GM18508 (cell line): ENCODE data around the gene DNAH10.

Experiments
- ATAC-seq: cut with Tn5 transposase; IDR thresholded peaks from one replicate; pipeline ENCODE4 v1.9.1; 2021; ENCODE audit warnings: moderate number of reproducible peaks; ENCODE audit not compliant: insufficient read depth, unreplicated experiment

The DNAH10 gene

DNA sequence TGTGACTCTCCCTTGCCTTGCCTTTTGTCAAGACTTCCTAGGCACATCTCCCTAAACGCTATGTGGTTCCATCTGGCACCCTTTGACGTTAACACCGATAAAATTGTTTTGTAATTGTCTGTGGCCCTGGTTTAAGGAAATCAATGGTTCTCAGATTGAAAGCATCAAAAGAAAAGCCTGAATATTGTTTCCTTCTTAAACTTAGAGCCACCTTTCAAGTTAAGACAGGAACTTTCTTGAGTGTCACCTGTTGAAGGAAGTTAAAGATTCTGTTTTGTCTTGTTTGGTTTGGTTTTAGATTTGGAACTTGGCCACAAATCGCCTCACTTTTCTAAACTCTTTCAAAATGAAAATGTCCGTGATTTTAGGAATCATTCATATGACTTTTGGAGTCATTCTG lies 14.8 kb upstream of the DNAH10 start:
- no peak for ATAC-seq

- ATAC-seq: no peak
Observed at GRCh38 chr12:123748161-123748560, 13.9 kb upstream of the DNAH10 start.

DNA sequence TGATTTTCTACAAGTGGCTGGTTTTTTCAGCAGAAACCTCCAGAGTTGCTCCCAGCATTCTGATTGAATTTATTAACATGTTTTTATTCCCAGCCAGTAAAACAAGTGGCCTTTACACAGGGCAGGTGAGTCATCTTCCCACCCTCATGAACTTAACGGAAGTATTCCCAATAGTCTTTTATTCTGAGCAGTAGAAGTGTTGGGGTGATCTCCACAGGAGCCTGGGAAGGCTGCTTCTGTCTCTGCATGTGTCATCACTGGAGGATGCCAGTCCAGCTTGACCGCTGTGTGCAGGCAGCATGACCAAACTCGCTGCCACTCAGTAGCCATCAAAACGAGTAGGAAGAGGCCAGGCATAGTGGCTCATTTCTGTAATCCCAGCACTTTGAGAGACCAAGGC lies 13.4 kb upstream of the DNAH10 start:
- no peak for ATAC-seq

- no peak for ATAC-seq
Observed at GRCh38 chr12:123749355-123749754, 12.7 kb upstream of the DNAH10 start.

- ATAC-seq: no peak
Observed at GRCh38 chr12:123750159-123750656, 11.9 kb upstream of the DNAH10 start.

GRCh38 chr12:123752046-123752445 lies 10.1 kb upstream of the DNAH10 start:
- no peak for ATAC-seq

DNA sequence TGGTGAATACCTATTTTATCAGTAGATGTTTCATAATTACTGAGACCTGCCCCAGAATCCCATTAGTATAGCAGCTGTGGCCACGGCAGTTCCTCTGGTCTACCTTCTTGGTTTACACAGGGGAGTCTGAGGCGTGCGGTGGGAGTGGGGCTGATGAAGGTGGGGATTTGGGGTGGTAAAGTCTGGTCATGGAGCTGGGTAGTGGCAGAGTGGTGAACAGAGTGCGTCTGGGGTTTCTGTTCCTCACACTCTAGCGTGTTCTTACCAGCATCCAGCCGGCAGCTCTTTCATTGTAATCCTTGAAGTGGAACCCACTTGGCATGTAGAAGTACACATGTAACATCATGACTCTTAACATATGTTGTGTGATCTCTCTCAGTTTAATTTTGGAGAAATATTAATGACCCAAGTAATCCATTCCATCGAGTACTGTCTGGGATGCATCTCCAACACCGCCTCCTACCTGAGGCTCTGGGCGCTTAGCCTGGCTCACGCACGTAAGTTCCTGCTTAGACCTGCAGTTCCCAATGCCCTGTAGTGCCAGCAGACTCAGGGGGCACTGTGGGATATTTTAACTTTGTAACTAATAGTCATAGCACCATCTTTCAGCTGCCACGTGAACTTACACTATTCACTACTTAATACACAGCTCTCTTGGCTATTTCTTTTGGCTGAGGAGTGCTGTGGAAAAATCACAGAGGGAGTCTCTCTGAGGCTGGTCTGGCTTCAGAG lies 7.9 kb upstream of the DNAH10 start:
- no peak for ATAC-seq

GRCh38 chr12:123757561-123757960 lies 4.5 kb upstream of the DNAH10 start:
- ATAC-seq: no peak

- no peak for ATAC-seq
Observed at GRCh38 chr12:123760267-123760938, 1.7 kb upstream of the DNAH10 start.

DNA sequence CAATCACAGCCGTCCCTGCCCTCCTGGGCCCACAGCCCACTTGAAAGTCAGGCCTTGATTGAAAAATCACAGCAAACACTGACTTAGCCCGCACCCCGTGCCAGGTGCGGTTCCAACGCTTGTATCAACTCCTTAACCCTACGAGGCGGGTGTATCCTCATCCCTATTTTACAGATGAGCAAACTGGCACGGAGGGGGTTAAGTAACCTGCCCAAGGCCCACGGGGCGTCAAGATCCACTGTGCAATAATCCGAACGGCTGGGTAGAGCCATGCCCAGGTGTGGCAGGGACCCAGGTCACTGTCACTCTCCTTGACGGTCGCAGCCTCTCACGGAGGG lies 583 bp downstream of the DNAH10 start:
- ATAC-seq: no peak

DNA sequence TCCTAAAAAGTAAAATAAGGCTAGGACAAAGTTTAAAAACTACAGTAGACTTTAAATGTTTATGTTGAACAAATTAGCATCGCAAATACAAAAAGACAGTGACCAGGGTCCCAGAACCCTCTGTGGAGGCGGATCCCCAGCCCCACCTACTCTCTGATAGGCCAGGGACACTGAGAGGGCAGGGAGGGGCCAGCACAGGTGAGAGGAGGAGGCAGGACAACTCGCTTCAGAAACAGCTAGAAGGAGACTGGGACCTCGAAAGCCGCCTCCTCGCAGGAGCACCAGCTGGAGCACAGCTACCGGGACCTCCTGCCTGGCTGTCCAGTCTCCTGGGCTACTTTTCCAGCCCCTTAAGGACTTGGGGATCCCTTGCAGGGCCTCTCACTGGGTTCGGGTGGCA lies 992 bp downstream of the DNAH10 start:
- no peak for ATAC-seq

- no peak for ATAC-seq
Observed at GRCh38 chr12:123764109-123764508, 2.0 kb downstream of the DNAH10 start.

- no peak for ATAC-seq
Observed at GRCh38 chr12:123765504-123766035, 3.5 kb downstream of the DNAH10 start.

DNA sequence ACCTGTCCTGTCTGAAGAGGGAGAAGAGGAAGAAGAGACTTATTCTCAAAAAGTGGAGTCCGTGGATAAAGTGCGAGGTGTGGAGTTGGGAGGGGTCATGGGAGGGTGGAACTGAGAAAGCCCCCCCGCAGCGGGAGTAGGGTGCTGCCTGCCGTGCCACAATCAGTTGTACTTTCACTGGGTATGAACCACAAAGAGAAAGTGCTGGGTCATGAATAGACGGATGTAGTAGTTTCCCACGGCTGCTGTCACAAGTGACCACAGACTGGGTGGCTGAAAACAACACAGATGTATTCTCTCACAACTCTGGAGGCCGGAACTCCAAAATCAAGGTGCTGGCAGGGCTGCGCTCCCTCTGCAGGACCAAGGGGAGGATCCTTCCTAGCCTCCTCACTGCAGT lies 5.5 kb downstream of the DNAH10 start:
- peak; percentile 77 for ATAC-seq

- no peak for ATAC-seq
Observed at GRCh38 chr12:123771261-123771660, 9.2 kb downstream of the DNAH10 start.

GRCh38 chr12:123772074-123772473 lies 10.0 kb downstream of the DNAH10 start:
- no peak for ATAC-seq

GRCh38 chr12:123773375-123773774 lies 11.3 kb downstream of the DNAH10 start:
- no peak for ATAC-seq

DNA sequence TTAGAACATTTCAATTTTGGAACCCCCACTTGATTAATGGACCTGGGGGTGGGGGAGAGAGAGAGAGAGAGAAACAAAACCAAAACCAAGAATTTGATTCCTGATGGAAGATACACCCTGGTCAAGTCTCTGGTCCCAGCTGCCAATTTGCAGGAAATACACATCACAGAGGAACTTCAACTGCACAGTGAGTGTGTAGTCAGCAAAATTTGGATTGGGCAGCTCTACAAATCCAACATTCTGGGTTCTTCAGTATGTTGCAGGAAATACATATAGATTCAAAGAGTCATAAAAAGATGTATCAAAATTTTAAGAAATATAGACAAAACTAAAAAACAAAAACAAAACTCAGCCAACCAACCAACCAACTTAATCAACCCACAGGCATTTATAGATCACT lies 17.4 kb downstream of the DNAH10 start:
- no peak for ATAC-seq

GRCh38 chr12:123782997-123783792 lies 21.1 kb downstream of the DNAH10 start:
- no peak for ATAC-seq

DNA sequence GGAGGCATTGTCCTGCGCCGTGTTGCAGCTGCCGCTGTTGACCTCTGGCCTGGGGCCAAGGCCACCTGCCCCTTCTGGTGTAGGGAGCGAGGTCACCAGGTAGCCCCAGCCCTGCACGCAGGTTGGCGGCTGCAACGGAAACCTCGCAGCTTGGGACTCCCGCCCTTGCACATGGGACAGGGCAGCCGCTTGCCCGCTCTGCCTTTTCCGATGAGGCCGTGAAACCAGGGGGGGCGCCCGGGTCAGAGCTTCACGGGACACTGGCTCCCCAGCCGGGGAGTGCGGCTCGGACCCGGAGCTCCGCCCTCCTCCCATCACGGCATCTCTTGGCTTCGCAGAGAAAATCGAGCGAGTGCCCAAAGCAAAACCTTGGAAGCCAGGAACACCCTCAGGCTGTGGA lies 25.4 kb downstream of the DNAH10 start:
- no peak for ATAC-seq

DNA sequence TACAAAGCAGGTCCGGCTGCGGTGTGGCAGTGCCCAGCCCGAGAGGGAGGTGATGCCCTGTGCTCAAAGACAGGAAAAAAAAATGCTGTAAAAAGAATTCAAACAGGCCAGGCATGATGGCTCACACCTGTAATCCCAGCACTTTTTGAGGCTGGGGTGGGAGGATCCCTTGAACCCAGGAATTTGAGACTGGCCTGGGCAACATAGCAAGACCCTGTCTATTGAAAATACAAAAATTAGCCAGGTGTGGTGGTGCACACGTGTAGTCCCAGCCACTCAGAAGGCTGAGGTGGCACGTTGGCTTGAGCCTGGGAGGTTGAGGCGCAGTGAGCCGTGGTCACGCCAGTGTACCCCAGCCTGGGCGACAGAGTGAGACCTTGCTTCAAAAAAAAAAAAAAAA lies 26.4 kb downstream of the DNAH10 start:
- ATAC-seq: no peak
